ENCODE measurements around the gene MINDY4.

Gene MINDY4

GRCh38 chr7:30771880-30772425, 736 bp downstream of the MINDY4 start:
- no peak for TF ChIP-seq CTCF (IDR thresholded peaks at IDR 0.05; ENCODE audit: low read depth, low read length)

GRCh38 chr7:30772984-30773383, 1.8 kb downstream of the MINDY4 start:
- DNase-seq (ENCODE audit: low read depth, low spot score) = no peak
- in situ Hi-C loops (cut with HindIII; ENCODE audit: low sequenced_read_pairs) = no loop called here
- no peak for TF ChIP-seq CTCF (IDR thresholded peaks at IDR 0.05; ENCODE audit: low read depth, low read length)
- no peak overlapping the region for H3K4me3 ChIP-seq (ENCODE audit: low read depth, low read length)

More at GRCh38 chr7:30771880-30772425, 736 bp downstream of the MINDY4 start:
- H3K4me3 ChIP-seq (ENCODE audit: low read depth, low read length) = peak overlapping the region; percentile 71
- in situ Hi-C loops (cut with HindIII; ENCODE audit: low sequenced_read_pairs) = no loop called here
- peak; percentile 19 for DNase-seq (ENCODE audit: low read depth, low spot score)

GRCh38 chr7:30775992-30776391, 4.8 kb downstream of the MINDY4 start:
- no peak for DNase-seq (ENCODE audit: low read depth, low spot score)
- in situ Hi-C loops (cut with HindIII; ENCODE audit: low sequenced_read_pairs) = no loop called here
- H3K4me3 ChIP-seq (ENCODE audit: low read depth, low read length) = no peak overlapping the region
- no peak for TF ChIP-seq CTCF (IDR thresholded peaks at IDR 0.05; ENCODE audit: low read depth, low read length)

- no peak for DNase-seq (ENCODE audit: low read depth, low spot score)
- TF ChIP-seq CTCF (IDR thresholded peaks at IDR 0.05; ENCODE audit: low read depth, low read length) = no peak
- in situ Hi-C loops (cut with HindIII; ENCODE audit: low sequenced_read_pairs) = no loop called here
- H3K4me3 ChIP-seq (ENCODE audit: low read depth, low read length) = no peak overlapping the region
These were observed 5.8 kb downstream of the MINDY4 start for GRCh38 chr7:30776971-30777370.

GRCh38 chr7:30778255-30779025, 7.2 kb downstream of the MINDY4 start:
- in situ Hi-C loops (cut with HindIII; ENCODE audit: low sequenced_read_pairs) = no loop called here
- no peak for DNase-seq (ENCODE audit: low read depth, low spot score)
- H3K4me3 ChIP-seq (ENCODE audit: low read depth, low read length) = no peak overlapping the region
- no peak for TF ChIP-seq CTCF (IDR thresholded peaks at IDR 0.05; ENCODE audit: low read depth, low read length)

- in situ Hi-C loops (cut with HindIII; ENCODE audit: low sequenced_read_pairs) = no loop called here
- no peak overlapping the region for H3K4me3 ChIP-seq (ENCODE audit: low read depth, low read length)
- DNase-seq (ENCODE audit: low read depth, low spot score) = no peak
- no peak for TF ChIP-seq CTCF (IDR thresholded peaks at IDR 0.05; ENCODE audit: low read depth, low read length)
These were observed 8.4 kb downstream of the MINDY4 start for GRCh38 chr7:30779574-30779973.

All from astrocyte of the spinal cord (primary cell).